ENCODE results near the gene TRAP1. TPM values are rescaled to one million over a fixed set of nuclear protein-coding genes. Genes with fewer than 3 reads are reported as not detected.

The TRAP1 gene
- total RNA-seq, 2 donors from 2014 or later: 33.2 to 51.1 TPM

DNA sequence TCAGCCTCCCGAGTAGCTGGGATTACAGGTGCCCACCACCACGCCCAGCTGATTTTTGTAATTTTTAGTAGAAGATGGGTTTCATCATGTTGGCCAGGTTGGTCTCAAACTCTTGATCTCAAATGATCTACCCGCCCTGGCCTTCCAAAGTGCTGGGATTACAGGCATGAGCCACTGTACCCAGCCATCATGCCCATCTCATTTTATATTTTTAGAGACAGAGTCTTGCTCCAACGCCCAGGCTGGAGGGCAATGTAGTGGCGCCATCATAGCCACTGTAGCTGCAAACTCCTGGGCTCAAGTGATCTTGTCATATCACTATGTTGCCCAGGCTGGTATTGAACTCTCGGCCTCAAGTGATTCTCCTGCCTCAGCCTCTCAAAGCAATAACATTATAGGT, 43.2 kb upstream of the TRAP1 start:
- Histone ChIP-seq H3K9me3 (no peaks in the 10 kb centered on the region), H3K36me3 (peaks cover 31% of the 10 kb centered on the region), H3K4me1 (ENCODE audit: control insufficient read depth in 1 of 2, low read depth in 2 of 2) (peaks cover 0 to 2% of the 10 kb centered on the region in 2 donors), H3K27ac (no peak overlapping the region), H3K27me3 (replicated peaks; ENCODE audit: insufficient read depth) (no peaks in the 10 kb centered on the region), H3K4me3 (no peak overlapping the region)
- TF ChIP-seq, protein P1, sequence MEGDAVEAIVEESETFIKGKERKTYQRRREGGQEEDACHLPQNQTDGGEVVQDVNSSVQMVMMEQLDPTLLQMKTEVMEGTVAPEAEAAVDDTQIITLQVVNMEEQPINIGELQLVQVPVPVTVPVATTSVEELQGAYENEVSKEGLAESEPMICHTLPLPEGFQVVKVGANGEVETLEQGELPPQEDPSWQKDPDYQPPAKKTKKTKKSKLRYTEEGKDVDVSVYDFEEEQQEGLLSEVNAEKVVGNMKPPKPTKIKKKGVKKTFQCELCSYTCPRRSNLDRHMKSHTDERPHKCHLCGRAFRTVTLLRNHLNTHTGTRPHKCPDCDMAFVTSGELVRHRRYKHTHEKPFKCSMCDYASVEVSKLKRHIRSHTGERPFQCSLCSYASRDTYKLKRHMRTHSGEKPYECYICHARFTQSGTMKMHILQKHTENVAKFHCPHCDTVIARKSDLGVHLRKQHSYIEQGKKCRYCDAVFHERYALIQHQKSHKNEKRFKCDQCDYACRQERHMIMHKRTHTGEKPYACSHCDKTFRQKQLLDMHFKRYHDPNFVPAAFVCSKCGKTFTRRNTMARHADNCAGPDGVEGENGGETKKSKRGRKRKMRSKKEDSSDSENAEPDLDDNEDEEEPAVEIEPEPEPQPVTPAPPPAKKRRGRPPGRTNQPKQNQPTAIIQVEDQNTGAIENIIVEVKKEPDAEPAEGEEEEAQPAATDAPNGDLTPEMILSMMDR (IDR thresholded peaks at IDR 0.05): no peak
- DNase-seq (ENCODE audit: low spot score): no peak
- no peak for ATAC-seq (ENCODE audit: insufficient number of reproducible peaks, low FRiP score, low read depth)

DNA sequence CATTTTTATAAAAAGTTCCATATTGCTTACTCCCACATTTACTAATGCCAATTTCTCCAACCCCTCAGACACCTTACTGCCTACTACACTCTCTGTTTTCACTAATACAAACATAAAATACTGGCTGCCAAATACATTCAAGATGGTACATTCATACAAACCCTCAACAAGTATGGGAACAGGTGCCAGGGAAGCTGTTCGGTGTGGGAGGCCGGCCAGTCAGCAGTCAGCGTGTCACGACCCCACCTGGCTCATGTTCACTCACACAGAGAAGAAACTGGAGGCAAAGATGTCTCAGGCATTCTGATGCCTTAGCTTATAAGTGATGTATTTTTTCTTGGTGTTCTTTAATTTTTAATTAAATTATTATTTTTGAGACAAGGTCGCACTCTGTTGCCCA, 42.4 kb upstream of the TRAP1 start:
- no peaks in the 10 kb centered on the region for H3K27me3 ChIP-seq (replicated peaks; ENCODE audit: insufficient read depth)
- TF ChIP-seq, protein P1 (IDR thresholded peaks at IDR 0.05): no peak
- ATAC-seq (ENCODE audit: insufficient number of reproducible peaks, low FRiP score, low read depth): no peak
- H3K27ac ChIP-seq: no peak overlapping the region
- DNase-seq (ENCODE audit: low spot score): no peak
- peaks cover 5 to 8% of the 10 kb centered on the region in 2 donors for H3K4me1 ChIP-seq (ENCODE audit: control insufficient read depth in 1 of 2, low read depth in 2 of 2)
- H3K4me3 ChIP-seq: no peak overlapping the region
- H3K9me3 ChIP-seq: no peaks in the 10 kb centered on the region
- H3K36me3 ChIP-seq: peaks cover 31% of the 10 kb centered on the region

- Histone ChIP-seq H3K4me1 (ENCODE audit: control insufficient read depth in 1 of 2, low read depth in 2 of 2) (peaks cover 8 to 19% of the 10 kb centered on the region in 2 donors), H3K27me3 (replicated peaks; ENCODE audit: insufficient read depth) (no peaks in the 10 kb centered on the region), H3K9me3 (no peaks in the 10 kb centered on the region), H3K36me3 (peaks cover 16% of the 10 kb centered on the region), H3K27ac (no peak overlapping the region), H3K4me3 (no peak overlapping the region)
- no peak for ATAC-seq (ENCODE audit: insufficient number of reproducible peaks, low FRiP score, low read depth)
- TF ChIP-seq, protein P1 (IDR thresholded peaks at IDR 0.05): no peak
- DNase-seq (ENCODE audit: low spot score): no peak
Observed at GRCh38 chr16:3756113-3756512, 38.8 kb upstream of the TRAP1 start.

DNA sequence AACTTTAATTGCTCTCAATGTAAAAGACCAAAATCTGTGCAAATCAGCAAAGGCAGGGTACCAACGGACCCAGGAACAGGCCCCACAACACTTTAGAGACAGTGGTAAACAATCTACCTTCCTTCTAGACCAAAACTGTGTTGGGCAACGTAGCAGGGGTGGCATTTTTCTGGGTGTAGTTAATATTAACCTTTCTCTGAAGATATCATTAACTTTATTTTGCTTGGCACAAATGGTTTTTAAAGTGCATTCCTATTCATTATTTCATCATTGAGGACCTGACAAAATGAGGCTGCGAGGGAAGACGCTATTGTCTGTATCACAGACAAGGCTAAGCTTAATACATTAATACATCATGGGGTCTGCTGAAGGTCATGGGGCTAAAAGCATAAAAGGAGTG, 37.9 kb upstream of the TRAP1 start:
- H3K27ac ChIP-seq: no peak overlapping the region
- H3K9me3 ChIP-seq: no peaks in the 10 kb centered on the region
- H3K36me3 ChIP-seq: peaks cover 16% of the 10 kb centered on the region
- no peaks in the 10 kb centered on the region for H3K27me3 ChIP-seq (replicated peaks; ENCODE audit: insufficient read depth)
- H3K4me3 ChIP-seq: no peak overlapping the region
- no peak for DNase-seq (ENCODE audit: low spot score)
- peaks cover 8 to 19% of the 10 kb centered on the region in 2 donors for H3K4me1 ChIP-seq (ENCODE audit: control insufficient read depth in 1 of 2, low read depth in 2 of 2)
- no peak for ATAC-seq (ENCODE audit: insufficient number of reproducible peaks, low FRiP score, low read depth)
- TF ChIP-seq, protein P1 (IDR thresholded peaks at IDR 0.05): no peak

GRCh38 chr16:3754772-3755171, 37.4 kb upstream of the TRAP1 start:
- Histone ChIP-seq H3K27me3 (replicated peaks; ENCODE audit: insufficient read depth) (no peaks in the 10 kb centered on the region), H3K4me3 (no peak overlapping the region), H3K27ac (no peak overlapping the region), H3K9me3 (no peaks in the 10 kb centered on the region), H3K4me1 (ENCODE audit: control insufficient read depth in 1 of 2, low read depth in 2 of 2) (peaks cover 8 to 19% of the 10 kb centered on the region in 2 donors), H3K36me3 (peaks cover 15% of the 10 kb centered on the region)
- DNase-seq (ENCODE audit: low spot score) (no peak), ATAC-seq (ENCODE audit: insufficient number of reproducible peaks, low FRiP score, low read depth) (no peak)
- TF ChIP-seq, protein P1 (IDR thresholded peaks at IDR 0.05): no peak
